Activated T-cell treated with anti-CD3 and anti-CD28 coated beads for 4 hours (primary cell): ENCODE measurements around the gene IRAK3.
A peak's percentile ranks its signal among the peaks of the same experiment; 100 is the strongest.
"Not testable (repeated sequence)": the region's sequence is repeated elsewhere in the genome, so short reads cannot be mapped to it uniquely, and the experiment has no call there.

Experiments used
- DNase-seq: peaks from one replicate; pipeline ENCODE4 v3.0.0-alpha.2; 2020

IRAK3 gene

GRCh38 chr12:66170606-66171005, 18.4 kb upstream of the IRAK3 start:
- no peak for DNase-seq

- DNase-seq: not testable (repeated sequence)
Measured at GRCh38 chr12:66174391-66175325, 14.4 kb upstream of the IRAK3 start.

GRCh38 chr12:66176105-66176900, 12.7 kb upstream of the IRAK3 start:
- no peak for DNase-seq

- no peak for DNase-seq
Measured at GRCh38 chr12:66182956-66183355, 6.1 kb upstream of the IRAK3 start.

GRCh38 chr12:66184822-66185221, 4.2 kb upstream of the IRAK3 start:
- DNase-seq: not testable (repeated sequence)

GRCh38 chr12:66187036-66187435, 2.0 kb upstream of the IRAK3 start:
- no peak for DNase-seq

GRCh38 chr12:66187821-66188220, 1.2 kb upstream of the IRAK3 start:
- DNase-seq: no peak

GRCh38 chr12:66189486-66189843, 451 bp downstream of the IRAK3 start:
- DNase-seq: no peak

- DNase-seq: no peak
Measured at GRCh38 chr12:66189889-66190288, 875 bp downstream of the IRAK3 start.

GRCh38 chr12:66190519-66191370, 1.7 kb downstream of the IRAK3 start:
- DNase-seq: no peak

GRCh38 chr12:66191547-66192126, 2.6 kb downstream of the IRAK3 start:
- no peak for DNase-seq

GRCh38 chr12:66194122-66194521, 5.1 kb downstream of the IRAK3 start:
- DNase-seq: no peak

- DNase-seq: no peak
Measured at GRCh38 chr12:66195242-66195641, 6.2 kb downstream of the IRAK3 start.

GRCh38 chr12:66196806-66197205, 7.8 kb downstream of the IRAK3 start:
- DNase-seq: no peak

- no peak for DNase-seq
Measured at GRCh38 chr12:66197495-66197921, 8.5 kb downstream of the IRAK3 start.

GRCh38 chr12:66199141-66199540, 10.1 kb downstream of the IRAK3 start:
- no peak for DNase-seq

GRCh38 chr12:66199831-66200509, 11.0 kb downstream of the IRAK3 start:
- DNase-seq: no peak

GRCh38 chr12:66203820-66204219, 14.8 kb downstream of the IRAK3 start:
- DNase-seq: peak; percentile 3

GRCh38 chr12:66206141-66206540, 17.1 kb downstream of the IRAK3 start:
- no peak for DNase-seq

- DNase-seq: no peak
Measured at GRCh38 chr12:66210840-66211239, 21.8 kb downstream of the IRAK3 start.

GRCh38 chr12:66211573-66211972, 22.6 kb downstream of the IRAK3 start:
- not testable (repeated sequence) for DNase-seq

- not testable (repeated sequence) for DNase-seq
Measured at GRCh38 chr12:66213011-66213410, 24.0 kb downstream of the IRAK3 start.
